ENCODE measurements around the gene MTTP.

DNA sequence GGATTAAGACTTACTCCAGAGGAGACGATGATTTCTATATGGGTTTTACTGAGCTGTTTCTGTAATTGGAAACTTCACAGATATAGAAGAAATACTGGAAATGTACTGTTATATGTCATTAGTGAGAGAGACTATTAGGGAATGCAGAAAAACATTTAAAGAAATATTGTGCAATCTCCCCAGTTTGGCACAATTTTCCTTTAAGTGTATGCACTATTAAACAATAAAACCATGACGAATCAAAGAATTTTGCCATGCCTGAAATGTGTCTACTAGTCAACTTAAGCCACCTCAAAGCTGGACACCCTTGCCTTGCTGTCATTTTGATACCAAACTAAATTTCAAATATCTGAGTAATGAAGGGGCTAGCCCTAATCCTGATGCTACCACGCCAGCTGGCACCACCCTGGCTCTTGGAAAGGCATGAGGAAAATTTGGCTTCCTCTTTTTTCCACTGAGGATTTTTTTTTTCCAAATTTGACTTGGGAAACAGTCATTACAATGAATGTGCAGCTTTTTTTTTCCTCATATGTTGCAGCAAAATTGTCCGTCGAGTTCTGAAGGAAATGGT is 36.1 kb downstream of the MTTP start:
- TF ChIP-seq EZH2 (IDR thresholded peaks at IDR 0.05; ENCODE audit: insufficient read depth, poor library complexity, severe bottlenecking) (no peak), EZH2phosphoT487 (IDR thresholded peaks at IDR 0.05; ENCODE audit: insufficient read depth, low read depth) (no peak)
